H1 (cell line): ENCODE measurements around the gene OS9. TPM values are rescaled to one million over a fixed set of nuclear protein-coding genes. Genes with fewer than 3 reads are reported as not detected.

Experiments
- CTCF ChIA-PET: fragments of 300-600 bp; sonication (Branson Sonifier 250); formaldehyde crosslinking; loops from one replicate; lab custom pipeline; 2021; ENCODE audit not compliant: partially characterized antibody; lab: Charles Lee
- POLR2A ChIA-PET: fragments of 300-600 bp; sonication (Branson Sonifier 250); formaldehyde crosslinking; loops from one replicate; lab custom pipeline; 2021; ENCODE audit warnings: inconsistent platforms; ENCODE audit not compliant: partially characterized antibody; lab: Charles Lee
- DNase-seq, 2 experiments: peaks; one replicate each; pipeline versions ENCODE4 v3.0.0 to v3.0.0-alpha.2; 2010 to 2022; ENCODE audit warnings: low spot score in 2 of 2, low read depth in 1 of 2, mixed read lengths in 1 of 2
- FAIRE-seq: peaks from 2 replicates; lab custom pipeline; 2011; peaks lifted over from hg19 to GRCh38; lab: Jason Lieb, UNC
- H2AFZ ChIP-seq: 2 replicates; pipeline ENCODE4 v1.8.1; 2012; ENCODE audit warnings: low read length, inconsistent platforms
- H2AK5ac ChIP-seq: 2 replicates; pipeline ENCODE4 v1.6.1; 2013; ENCODE audit warnings: low read depth, low read length
- H2BK120ac ChIP-seq: replicated peaks from 2 replicates; pipeline ENCODE3; 2013; ENCODE audit warnings: low read depth, low read length, inconsistent platforms
- H2BK12ac ChIP-seq: 2 replicates; pipeline ENCODE4 v1.6.1; 2013; ENCODE audit warnings: low read depth, low read length
- H2BK15ac ChIP-seq: 2 replicates; pipeline ENCODE4 v1.6.1; 2013; ENCODE audit warnings: low read length
- H2BK20ac ChIP-seq: 2 replicates; pipeline ENCODE4 v1.6.1; 2013; ENCODE audit warnings: low read length
- H2BK5ac ChIP-seq: 2 replicates; pipeline ENCODE4 v1.6.1; 2013; ENCODE audit warnings: low read depth, low read length
- H3K14ac ChIP-seq: 2 replicates; pipeline ENCODE4 v1.6.1; 2013; ENCODE audit warnings: inconsistent platforms; ENCODE audit not compliant: insufficient read length
- H3K18ac ChIP-seq: 2 replicates; pipeline ENCODE4 v1.6.1; 2013; ENCODE audit warnings: low read length; ENCODE audit errors: extremely low read depth
- H3K23ac ChIP-seq: 2 replicates; pipeline ENCODE4 v1.6.1; 2013; ENCODE audit warnings: inconsistent platforms; ENCODE audit not compliant: insufficient read length
- H3K23me2 ChIP-seq: 2 replicates; pipeline ENCODE4 v1.6.1; 2013; ENCODE audit warnings: low read depth, low read length
- H3K27ac ChIP-seq: 2 replicates; pipeline ENCODE4 v1.6.1; 2011; ENCODE audit warnings: low read depth, low read length, inconsistent platforms
- H3K27me3 ChIP-seq, 4 experiments: replicated peaks in 1 of 4; 1 replicate in 1 of 4; 2 replicates in 3 of 4; pipeline versions ENCODE4 v1.6.1 to v1.8.1; 2011 to 2013; ENCODE audit warnings: low read length in 3 of 4, mild to moderate bottlenecking in 3 of 4, inconsistent platforms in 2 of 4, mixed read lengths in 2 of 4, moderate library complexity in 1 of 4; ENCODE audit not compliant: control insufficient read depth in 3 of 4, insufficient read depth in 3 of 4; ENCODE audit errors: extremely low read depth in 1 of 4
- H3K36me3 ChIP-seq, 4 experiments: 2 replicates each; pipeline versions ENCODE4 v1.6.1 to v1.8.1; 2011 to 2013; ENCODE audit warnings: mild to moderate bottlenecking in 4 of 4, low read length in 3 of 4, moderate library complexity in 2 of 4, control low read depth in 1 of 4, inconsistent platforms in 1 of 4; ENCODE audit not compliant: insufficient read depth in 4 of 4, control insufficient read depth in 2 of 4
- H3K4ac ChIP-seq: replicated peaks from 2 replicates; pipeline ENCODE3; 2013; ENCODE audit warnings: low read length, low read depth, mixed read lengths, inconsistent platforms; ENCODE audit not compliant: insufficient read length
- H3K4me1 ChIP-seq, 4 experiments: replicated peaks in 1 of 4; 1 replicate in 1 of 4; 2 replicates in 3 of 4; pipeline versions ENCODE4 v1.6.1 to v1.8.1; 2011 to 2013; ENCODE audit warnings: low read length in 3 of 4, inconsistent platforms in 2 of 4, mixed read lengths in 1 of 4; ENCODE audit not compliant: insufficient read depth in 4 of 4, control insufficient read depth in 3 of 4
- H3K4me2 ChIP-seq, 2 experiments: 2 replicates each; pipeline versions ENCODE4 v1.6.1 to v1.8.1; 2011 to 2013; ENCODE audit warnings: low read depth in 2 of 2, low read length in 2 of 2, control low read depth in 1 of 2, inconsistent platforms in 1 of 2, mild to moderate bottlenecking in 1 of 2; ENCODE audit not compliant: insufficient read depth in 1 of 2
- H3K4me3 ChIP-seq, 4 experiments: fragments of 200-600, 300-600 bp in 1 of 4; sonication (generic), shearing (Covaris generic), sonication (Bioruptor Twin) in 1 of 4; 2 replicates each; pipeline versions ENCODE4 v1.5.1 to v1.8.1; 2011 to 2016; ENCODE audit warnings: low read length in 4 of 4, low read depth in 3 of 4, control low read depth in 2 of 4, inconsistent platforms in 2 of 4, mild to moderate bottlenecking in 2 of 4, mixed read lengths in 1 of 4, moderate library complexity in 1 of 4; ENCODE audit not compliant: insufficient read depth in 2 of 4; ENCODE audit errors: extremely low read depth in 1 of 4
- H3K56ac ChIP-seq: replicated peaks from 2 replicates; pipeline ENCODE3; 2013; ENCODE audit warnings: low read depth, mild to moderate bottlenecking, mixed read lengths, low read length, inconsistent platforms; ENCODE audit not compliant: insufficient read length
- H3K79me1 ChIP-seq: 2 replicates; pipeline ENCODE4 v1.6.1; 2013; ENCODE audit warnings: low read depth, low read length, control low read depth
- H3K79me2 ChIP-seq, 2 experiments: 2 replicates each; pipeline versions ENCODE4 v1.6.1 to v1.8.1; 2012 to 2013; ENCODE audit warnings: low read length in 2 of 2, mild to moderate bottlenecking in 2 of 2, inconsistent platforms in 1 of 2; ENCODE audit not compliant: insufficient read depth in 2 of 2, control insufficient read depth in 1 of 2
- H3K9ac ChIP-seq, 4 experiments: replicated peaks in 1 of 4; 1 replicate in 1 of 4; 2 replicates in 3 of 4; pipeline versions ENCODE4 v1.6.1 to v1.8.1; 2011 to 2013; ENCODE audit warnings: low read depth in 3 of 4, low read length in 3 of 4, control low read depth in 2 of 4, mild to moderate bottlenecking in 2 of 4, moderate library complexity in 2 of 4, inconsistent platforms in 1 of 4; ENCODE audit errors: extremely low read depth in 1 of 4
- H3K9me3 ChIP-seq, 2 experiments: 2 replicates each; pipeline versions ENCODE4 v1.6.1 to v1.8.1; 2012 to 2013; ENCODE audit warnings: mild to moderate bottlenecking in 2 of 2, moderate library complexity in 2 of 2, control low read depth in 1 of 2, inconsistent platforms in 1 of 2, low read depth in 1 of 2, low read length in 1 of 2, mixed read lengths in 1 of 2; ENCODE audit not compliant: insufficient read depth in 2 of 2
- H4K20me1 ChIP-seq, 2 experiments: replicated peaks in 1 of 2; 2 replicates each; pipeline versions ENCODE3 to v1.8.1; 2011 to 2013; ENCODE audit warnings: inconsistent platforms in 2 of 2, low read length in 2 of 2, mild to moderate bottlenecking in 1 of 2; ENCODE audit not compliant: insufficient read depth in 2 of 2, control insufficient read depth in 1 of 2
- H4K5ac ChIP-seq: 2 replicates; pipeline ENCODE4 v1.6.1; 2013; ENCODE audit warnings: low read length, low read depth, mixed read lengths, inconsistent platforms; ENCODE audit not compliant: insufficient read length
- H4K8ac ChIP-seq: 2 replicates; pipeline ENCODE4 v1.8.0; 2013; ENCODE audit warnings: mild to moderate bottlenecking, moderate library complexity, low read length, inconsistent platforms; ENCODE audit not compliant: insufficient read depth; ENCODE audit errors: extremely low read depth
- H4K91ac ChIP-seq: replicated peaks from 2 replicates; pipeline ENCODE3; 2013; ENCODE audit warnings: low read length, mixed read lengths, inconsistent platforms; ENCODE audit not compliant: insufficient read length
- CTBP2 ChIP-seq: IDR thresholded peaks from 2 replicates; pipeline ENCODE4 v1.7.0; 2011; ENCODE audit warnings: borderline replicate concordance, mild to moderate bottlenecking, moderate library complexity, mixed read lengths, low read length; ENCODE audit not compliant: insufficient read depth, insufficient read length
- KDM4A ChIP-seq: IDR thresholded peaks from one replicate; pipeline ENCODE4 v1.7.1; 2012; ENCODE audit warnings: low read depth, mild to moderate bottlenecking, moderate library complexity, low read length, inconsistent platforms; ENCODE audit not compliant: severe bottlenecking
- MAFK ChIP-seq: IDR thresholded peaks from 2 replicates; pipeline ENCODE4 v1.6.1; 2012; ENCODE audit warnings: low read depth, mild to moderate bottlenecking, improper control_type of control experiment, low read length
- POLR2AphosphoS5 ChIP-seq: IDR thresholded peaks from 2 replicates; pipeline ENCODE4 v1.6.1; 2011; ENCODE audit warnings: low read depth, low read length
- RNF2 ChIP-seq: fragments of 200-900, 300-1000 bp; sonication (generic); IDR thresholded peaks from 2 replicates; pipeline ENCODE4 v1.7.1; 2016; ENCODE audit warnings: borderline replicate concordance, low read depth, mild to moderate bottlenecking, antibody characterized with exemption, low read length; ENCODE audit not compliant: poor library complexity, severe bottlenecking; ENCODE audit errors: missing control alignments
- RXRA ChIP-seq: IDR thresholded peaks from 2 replicates; pipeline ENCODE4 v1.6.1; 2011; ENCODE audit warnings: low read depth, mild to moderate bottlenecking, low read length, moderate library complexity; ENCODE audit not compliant: insufficient read depth
- SIRT6 ChIP-seq: IDR thresholded peaks from one replicate; pipeline ENCODE4 v1.7.1; 2012; ENCODE audit warnings: low read length, inconsistent platforms
- TAF1 ChIP-seq: IDR thresholded peaks from 2 replicates; pipeline ENCODE4 v1.6.1; 2011; ENCODE audit warnings: mild to moderate bottlenecking, low read depth, low read length
- WGBS, 2 experiments: shearing (Covaris generic) in 1 of 2; methylation state at CpG; one replicate each; pipeline versions ENCODE4 v1.1.6 to v1.1.7; 2013 to 2015; ENCODE audit warnings: low lambda C conversion rate in 2 of 2, mixed read lengths in 2 of 2, inconsistent platforms in 1 of 2, low coverage in 1 of 2, missing lambda C conversion rate in 1 of 2; ENCODE audit not compliant: insufficient replicate concordance in 2 of 2, insufficient coverage in 1 of 2, insufficient read length in 1 of 2; ENCODE audit errors: extremely low coverage in 1 of 2, missing lambda C conversion rate in 1 of 2; 5-methylcytosine and 5-hydroxymethylcytosine counted together
- polyA plus RNA-seq, 7 experiments: library from polyadenylated mRNA; depleted of rRNA in 3 of 7; stranded (reverse) in 5 of 7; unstranded in 2 of 7; fragments of >200 nt in 5 of 7; fragments of 200-250 nt in 2 of 7; gene quantifications; 1 replicate in 5 of 7; 2 replicates in 1 of 7; 4 replicates in 1 of 7; pipeline versions ENCODE4 v1.2.1 to v1.2.3, GENCODE V29; 2011 to 2013; ENCODE audit warnings: missing spikeins in 2 of 7, mixed read lengths in 2 of 7
- total RNA-seq: library from RNA; stranded (reverse); fragmentation: NEBNext Ultra II Directional; extraction: Animal tissue kit (Norgen Biotek cat#: 25700); gene quantifications from 2 replicates; pipeline ENCODE4 v1.2.1, GENCODE V29; 2021

Gene OS9
- total and polyA plus RNA-seq, 2 of the 8 experiments (the other 6 are each of a cell fraction or from before 2014, with no cell fraction given): 71.0 to 108 TPM

- H3K27ac ChIP-seq: no peak overlapping the region
- DNase-seq (no peak), FAIRE-seq (no peak)
- H2AFZ ChIP-seq: no peak overlapping the region
- H3K18ac ChIP-seq: no peak overlapping the region
- H4K20me1 ChIP-seq: peaks cover 0 to 1% of the 10 kb centered on the region in 2 experiments
- H3K36me3 ChIP-seq: no peaks in the 10 kb centered on the region; a peak in 1 of 8 replicates
- H2BK120ac ChIP-seq: no peak overlapping the region
- H3K79me1 ChIP-seq: no peaks in the 10 kb centered on the region
- no peak overlapping the region for H3K56ac ChIP-seq
- no peaks in the 10 kb centered on the region for H3K9me3 ChIP-seq
- no peak overlapping the region for H3K14ac ChIP-seq
- no peaks in the 10 kb centered on the region for H3K27me3 ChIP-seq
- H3K4me1 ChIP-seq: no peaks in the 10 kb centered on the region
- POLR2A ChIA-PET: interaction anchor here (0.6 to 0.8 kb wide), 3 partner anchors 10 to 105 kb away, joined by 3 to 4 read pairs (median 4); no protein-coding TSS in a partner anchor
- no peak overlapping the region for H3K9ac ChIP-seq
- no peak overlapping the region for H4K91ac ChIP-seq
- no peaks in the 10 kb centered on the region for H3K23me2 ChIP-seq
- no peak overlapping the region for H3K23ac ChIP-seq
- H3K79me2 ChIP-seq: no peaks in the 10 kb centered on the region
- no peak overlapping the region for H2AK5ac ChIP-seq
- no peak overlapping the region for H2BK20ac ChIP-seq
- no peak overlapping the region for H3K4ac ChIP-seq
- 92% methylated on average over 2 of the region's 2 CpGs; no CpG with 5 or more reads in 1 of the 2 experiments for WGBS, 2 experiments
- TF ChIP-seq TAF1 (no peak), RNF2 (no peak), CTBP2 (no peak), RXRA (no peak), MAFK (no peak), KDM4A (no peak), SIRT6 (no peak), POLR2AphosphoS5 (no peak)
- TF ChIP-seq, all 59 proteins: peak for 0
- Histone ChIP-seq H2BK5ac (no peak overlapping the region), H3K4me3 (no peak overlapping the region), H4K5ac (no peak overlapping the region), H2BK12ac (no peak overlapping the region), H3K4me2 (no peak overlapping the region), H4K8ac (no peak overlapping the region), H2BK15ac (no peak overlapping the region)
- CTCF ChIA-PET: interaction anchor here (0.6 to 2.1 kb wide), 3 partner anchors 14 to 125 kb away, joined by 3 to 5 read pairs (median 4); partner anchors contain the start of gene B4GALNT1
Observed at GRCh38 chr12:57708296-57708695, 14.4 kb downstream of the OS9 start.
